Measurements from ENCODE around the gene TAS1R3.

DNA sequence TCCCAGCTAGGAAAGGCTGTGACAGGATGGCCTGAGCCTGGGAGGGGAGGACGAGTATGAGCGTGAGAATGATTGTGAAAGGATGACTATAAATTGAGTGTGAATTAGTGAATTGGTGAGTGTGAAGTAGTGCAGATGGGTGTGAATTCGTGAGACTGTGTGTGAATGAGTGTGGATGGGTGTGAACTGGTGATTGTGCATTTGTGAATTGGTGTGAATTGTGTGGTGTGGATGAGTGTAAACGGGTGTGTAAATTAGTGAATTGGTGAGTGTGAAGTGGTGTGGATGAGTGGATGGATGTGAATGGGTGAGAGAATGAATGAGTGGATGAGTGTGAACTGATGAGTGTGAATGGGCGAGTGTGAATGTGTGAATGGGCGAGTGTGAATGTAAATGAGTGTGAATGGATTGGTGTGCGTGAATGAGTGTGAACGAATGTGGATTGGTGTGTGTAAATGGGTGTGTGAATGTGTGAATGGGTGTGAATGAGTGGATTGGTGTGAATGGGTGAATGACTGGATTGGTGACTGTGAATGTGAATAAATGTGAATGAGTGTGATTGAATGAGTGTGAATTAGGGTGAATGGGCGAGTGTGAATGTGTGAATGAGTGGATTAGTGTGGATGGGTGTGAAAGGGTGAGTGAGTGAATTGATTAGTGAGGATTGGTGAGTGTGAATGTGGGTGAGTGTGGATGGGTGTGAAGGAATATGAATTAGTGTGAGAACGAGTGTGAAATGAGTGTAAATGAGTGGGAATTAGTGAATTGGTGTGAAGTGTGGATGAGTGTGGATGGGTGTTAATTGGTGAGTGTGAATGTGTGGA lies 35.0 kb downstream of the TAS1R3 start:
- TF ChIP-seq, protein P1, sequence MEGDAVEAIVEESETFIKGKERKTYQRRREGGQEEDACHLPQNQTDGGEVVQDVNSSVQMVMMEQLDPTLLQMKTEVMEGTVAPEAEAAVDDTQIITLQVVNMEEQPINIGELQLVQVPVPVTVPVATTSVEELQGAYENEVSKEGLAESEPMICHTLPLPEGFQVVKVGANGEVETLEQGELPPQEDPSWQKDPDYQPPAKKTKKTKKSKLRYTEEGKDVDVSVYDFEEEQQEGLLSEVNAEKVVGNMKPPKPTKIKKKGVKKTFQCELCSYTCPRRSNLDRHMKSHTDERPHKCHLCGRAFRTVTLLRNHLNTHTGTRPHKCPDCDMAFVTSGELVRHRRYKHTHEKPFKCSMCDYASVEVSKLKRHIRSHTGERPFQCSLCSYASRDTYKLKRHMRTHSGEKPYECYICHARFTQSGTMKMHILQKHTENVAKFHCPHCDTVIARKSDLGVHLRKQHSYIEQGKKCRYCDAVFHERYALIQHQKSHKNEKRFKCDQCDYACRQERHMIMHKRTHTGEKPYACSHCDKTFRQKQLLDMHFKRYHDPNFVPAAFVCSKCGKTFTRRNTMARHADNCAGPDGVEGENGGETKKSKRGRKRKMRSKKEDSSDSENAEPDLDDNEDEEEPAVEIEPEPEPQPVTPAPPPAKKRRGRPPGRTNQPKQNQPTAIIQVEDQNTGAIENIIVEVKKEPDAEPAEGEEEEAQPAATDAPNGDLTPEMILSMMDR (IDR thresholded peaks at IDR 0.05 in 2 of 3, conservative IDR thresholded peaks at IDR 0.05 in 1 of 3; ENCODE audit: borderline replicate concordance in 1 of 3, insufficient read depth in 1 of 3, low read depth in 2 of 3, low read length in 2 of 3) = no peak
- TF ChIP-seq EZH2phosphoT487 (IDR thresholded peaks at IDR 0.05; ENCODE audit: borderline replicate concordance) (no peak), POLR2A (IDR thresholded peaks at IDR 0.05; ENCODE audit: borderline replicate concordance, extremely low read depth, insufficient read depth, insufficient read length) (no peak), POLR2AphosphoS5 (IDR thresholded peaks at IDR 0.05; ENCODE audit: low read depth, low read length) (no peak), SRF (IDR thresholded peaks at IDR 0.05; ENCODE audit: low read depth) (no peak), ZNF274 (IDR thresholded peaks at IDR 0.05; ENCODE audit: low read depth, low read length) (no peak), TCF7L2 (IDR thresholded peaks at IDR 0.05; ENCODE audit: borderline replicate concordance, extremely low read depth, insufficient read depth, insufficient read length) (no peak), JUND (IDR thresholded peaks at IDR 0.05) (no peak), RAD21 (IDR thresholded peaks at IDR 0.05; ENCODE audit: low read depth) (no peak), YY1 (IDR thresholded peaks at IDR 0.05; ENCODE audit: extremely low read depth, insufficient replicate concordance, low read depth, low read length) (no peak), ZFX (IDR thresholded peaks at IDR 0.05) (no peak)
- TF ChIP-seq, protein P2, sequence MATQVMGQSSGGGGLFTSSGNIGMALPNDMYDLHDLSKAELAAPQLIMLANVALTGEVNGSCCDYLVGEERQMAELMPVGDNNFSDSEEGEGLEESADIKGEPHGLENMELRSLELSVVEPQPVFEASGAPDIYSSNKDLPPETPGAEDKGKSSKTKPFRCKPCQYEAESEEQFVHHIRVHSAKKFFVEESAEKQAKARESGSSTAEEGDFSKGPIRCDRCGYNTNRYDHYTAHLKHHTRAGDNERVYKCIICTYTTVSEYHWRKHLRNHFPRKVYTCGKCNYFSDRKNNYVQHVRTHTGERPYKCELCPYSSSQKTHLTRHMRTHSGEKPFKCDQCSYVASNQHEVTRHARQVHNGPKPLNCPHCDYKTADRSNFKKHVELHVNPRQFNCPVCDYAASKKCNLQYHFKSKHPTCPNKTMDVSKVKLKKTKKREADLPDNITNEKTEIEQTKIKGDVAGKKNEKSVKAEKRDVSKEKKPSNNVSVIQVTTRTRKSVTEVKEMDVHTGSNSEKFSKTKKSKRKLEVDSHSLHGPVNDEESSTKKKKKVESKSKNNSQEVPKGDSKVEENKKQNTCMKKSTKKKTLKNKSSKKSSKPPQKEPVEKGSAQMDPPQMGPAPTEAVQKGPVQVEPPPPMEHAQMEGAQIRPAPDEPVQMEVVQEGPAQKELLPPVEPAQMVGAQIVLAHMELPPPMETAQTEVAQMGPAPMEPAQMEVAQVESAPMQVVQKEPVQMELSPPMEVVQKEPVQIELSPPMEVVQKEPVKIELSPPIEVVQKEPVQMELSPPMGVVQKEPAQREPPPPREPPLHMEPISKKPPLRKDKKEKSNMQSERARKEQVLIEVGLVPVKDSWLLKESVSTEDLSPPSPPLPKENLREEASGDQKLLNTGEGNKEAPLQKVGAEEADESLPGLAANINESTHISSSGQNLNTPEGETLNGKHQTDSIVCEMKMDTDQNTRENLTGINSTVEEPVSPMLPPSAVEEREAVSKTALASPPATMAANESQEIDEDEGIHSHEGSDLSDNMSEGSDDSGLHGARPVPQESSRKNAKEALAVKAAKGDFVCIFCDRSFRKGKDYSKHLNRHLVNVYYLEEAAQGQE (IDR thresholded peaks at IDR 0.05; ENCODE audit: low read depth) = no peak
- TF ChIP-seq, protein P3, sequence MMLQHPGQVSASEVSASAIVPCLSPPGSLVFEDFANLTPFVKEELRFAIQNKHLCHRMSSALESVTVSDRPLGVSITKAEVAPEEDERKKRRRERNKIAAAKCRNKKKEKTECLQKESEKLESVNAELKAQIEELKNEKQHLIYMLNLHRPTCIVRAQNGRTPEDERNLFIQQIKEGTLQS (IDR thresholded peaks at IDR 0.05) = no peak

Data from HCT116 (cell line).